Stimulated activated CD8-positive, alpha-beta memory T cell treated with anti-CD3 and anti-CD28 coated beads, Interleukin-2, amount 100 ng/mL, for 1 hour (primary cell): ENCODE measurements around the gene PMAIP1.

Experiments
- DNase-seq, 2 donors: peaks; one replicate each; pipeline ENCODE4 v3.0.0-alpha.2; 2020; ENCODE audit warnings: low read depth in 2 of 2

Gene PMAIP1

GRCh38 chr18:59912007-59912550 lies 12.3 kb downstream of the PMAIP1 start:
- DNase-seq: no peak

- no peak for DNase-seq
These were observed 15.8 kb downstream of the PMAIP1 start for GRCh38 chr18:59915606-59916005.

- DNase-seq: no peak
These were observed 16.9 kb downstream of the PMAIP1 start for GRCh38 chr18:59916746-59917145.

- DNase-seq: no peak
These were observed 17.6 kb downstream of the PMAIP1 start for GRCh38 chr18:59917422-59917821.

GRCh38 chr18:59918320-59918755 lies 18.5 kb downstream of the PMAIP1 start:
- no peak for DNase-seq

GRCh38 chr18:59918997-59919396 lies 19.2 kb downstream of the PMAIP1 start:
- DNase-seq: no peak

- no peak for DNase-seq
These were observed 21.6 kb downstream of the PMAIP1 start for GRCh38 chr18:59921384-59921891.

GRCh38 chr18:59923539-59924196 lies 23.9 kb downstream of the PMAIP1 start:
- DNase-seq: no peak

GRCh38 chr18:59926131-59926530 lies 26.3 kb downstream of the PMAIP1 start:
- no peak for DNase-seq

GRCh38 chr18:59927246-59927825 lies 27.5 kb downstream of the PMAIP1 start:
- no peak for DNase-seq

- DNase-seq: no peak
These were observed 28.4 kb downstream of the PMAIP1 start for GRCh38 chr18:59928201-59928600.

- no peak for DNase-seq
These were observed 30.0 kb downstream of the PMAIP1 start for GRCh38 chr18:59929621-59930295.

- DNase-seq: no peak
These were observed 32.6 kb downstream of the PMAIP1 start for GRCh38 chr18:59932401-59932800.

GRCh38 chr18:59938676-59939075 lies 38.9 kb downstream of the PMAIP1 start:
- DNase-seq: no peak

- no peak for DNase-seq
These were observed 39.3 kb downstream of the PMAIP1 start for GRCh38 chr18:59939127-59939526.

- DNase-seq: no peak
These were observed 40.3 kb downstream of the PMAIP1 start for GRCh38 chr18:59940068-59940467.

GRCh38 chr18:59941331-59941730 lies 41.5 kb downstream of the PMAIP1 start:
- no peak for DNase-seq

GRCh38 chr18:59942601-59943000 lies 42.8 kb downstream of the PMAIP1 start:
- no peak for DNase-seq

GRCh38 chr18:59945544-59945943 lies 45.7 kb downstream of the PMAIP1 start:
- DNase-seq: no peak

- DNase-seq: no peak
These were observed 50.6 kb downstream of the PMAIP1 start for GRCh38 chr18:59950215-59950944.

- no peak for DNase-seq
These were observed 51.8 kb downstream of the PMAIP1 start for GRCh38 chr18:59951591-59951990.
